SH-SY5Y (cell line): ENCODE data around the gene RBM39.

ENCODE experiments used
- GATA2 ChIP-seq: IDR thresholded peaks from 2 replicates; pipeline ENCODE4 v1.6.1; 2011; ENCODE audit warnings: mild to moderate bottlenecking, low read depth, low read length
- GATA3 ChIP-seq: IDR thresholded peaks from 2 replicates; pipeline ENCODE4 v1.6.1; 2011; ENCODE audit warnings: low read depth, mild to moderate bottlenecking, low read length, moderate library complexity

GRCh38 chr20:35720165-35721123 is 21.6 kb downstream of the RBM39 start:
- TF ChIP-seq GATA2 (no peak), GATA3 (no peak)
